Skeletal muscle satellite cell (primary cell): ENCODE data around the gene ADCY10.

Experiments used
- H3K27me3 ChIP-seq: 2 replicates; pipeline ENCODE4 v1.7.0; 2013; ENCODE audit warnings: low read length; ENCODE audit not compliant: control insufficient read depth, insufficient read depth
- H3K36me3 ChIP-seq: 2 replicates; pipeline ENCODE4 v1.7.0; 2013; ENCODE audit warnings: mild to moderate bottlenecking, control low read depth, low read length; ENCODE audit not compliant: insufficient read depth
- H3K4me1 ChIP-seq: 2 replicates; pipeline ENCODE4 v1.7.0; 2013; ENCODE audit warnings: low read length; ENCODE audit not compliant: control insufficient read depth, insufficient read depth
- H3K4me2 ChIP-seq: 2 replicates; pipeline ENCODE4 v1.7.0; 2013; ENCODE audit warnings: mild to moderate bottlenecking, low read length
- H3K4me3 ChIP-seq: 2 replicates; pipeline ENCODE4 v1.7.0; 2013; ENCODE audit warnings: low read length
- H3K9ac ChIP-seq: 2 replicates; pipeline ENCODE4 v1.7.0; 2013; ENCODE audit warnings: mild to moderate bottlenecking, low read depth, low read length, moderate library complexity
- H3K9me3 ChIP-seq: replicated peaks from 2 replicates; pipeline ENCODE4 v1.7.0; 2013; ENCODE audit warnings: mild to moderate bottlenecking, control low read depth, low read length

Gene ADCY10

DNA sequence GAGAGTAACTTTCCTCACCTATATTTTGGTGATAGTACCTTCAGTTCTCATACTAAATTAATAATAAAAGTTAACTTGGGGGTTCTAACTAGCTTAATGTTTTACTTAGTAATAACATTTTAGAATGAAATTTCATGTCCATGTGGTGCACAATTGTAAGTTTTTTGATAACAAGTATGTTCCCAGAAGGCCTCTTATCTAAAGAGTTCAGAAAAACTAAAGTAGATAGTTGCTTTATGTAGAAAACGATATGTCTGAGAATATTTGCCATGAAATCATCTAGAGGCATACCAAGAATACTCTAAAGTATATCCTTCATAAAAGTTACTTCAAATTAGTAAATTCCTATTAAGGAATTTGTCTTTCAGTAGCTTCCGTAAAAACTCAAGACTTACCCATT is 10.2 kb upstream of the ADCY10 start:
- Histone ChIP-seq H3K4me3 (no peak overlapping the region), H3K4me1 (peaks cover 12% of the 10 kb centered on the region), H3K9ac (no peak overlapping the region), H3K4me2 (no peak overlapping the region), H3K27me3 (no peaks in the 10 kb centered on the region), H3K9me3 (no peaks in the 10 kb centered on the region), H3K36me3 (no peaks in the 10 kb centered on the region)

DNA sequence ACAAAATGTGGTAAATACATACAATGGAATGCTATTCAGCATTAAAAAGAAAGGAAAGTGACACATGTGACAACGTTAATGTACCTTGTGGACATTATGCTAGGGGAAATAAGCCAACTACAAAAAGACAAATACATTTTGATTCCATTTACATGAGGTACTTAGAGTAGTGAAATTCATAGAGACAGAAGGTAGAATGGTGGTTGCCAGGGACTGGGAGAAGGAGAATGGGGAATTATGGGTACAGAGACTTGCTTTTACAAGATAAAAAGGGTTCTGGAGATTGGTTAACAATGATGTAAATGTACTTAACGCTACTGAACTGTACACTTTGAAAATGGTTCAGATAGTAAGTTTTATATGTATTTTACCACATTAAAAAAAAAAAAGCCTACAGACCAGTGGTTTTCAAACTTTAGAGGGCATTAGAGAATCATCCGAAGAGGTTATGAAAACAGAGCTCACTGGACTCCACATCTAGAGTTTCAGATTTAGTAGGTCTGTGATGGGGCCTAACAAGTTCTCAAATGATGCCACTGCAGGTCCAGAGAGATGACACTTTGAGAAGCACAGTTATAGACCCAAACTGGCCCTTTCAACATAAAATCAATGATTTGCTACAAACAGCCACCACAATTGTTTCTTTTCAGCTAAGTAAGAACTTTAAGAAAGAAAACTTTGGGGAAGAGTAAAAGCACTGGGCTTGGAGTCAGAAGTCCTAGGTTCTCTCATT is 9.6 kb upstream of the ADCY10 start:
- Histone ChIP-seq H3K36me3 (no peaks in the 10 kb centered on the region), H3K9ac (no peak overlapping the region), H3K4me2 (no peak overlapping the region), H3K4me1 (peaks cover 12% of the 10 kb centered on the region), H3K9me3 (no peaks in the 10 kb centered on the region), H3K27me3 (no peaks in the 10 kb centered on the region), H3K4me3 (no peak overlapping the region)

- no peaks in the 10 kb centered on the region for H3K9me3 ChIP-seq
- H3K27me3 ChIP-seq, result no peaks in the 10 kb centered on the region
- H3K9ac ChIP-seq, result no peak overlapping the region
- H3K4me2 ChIP-seq, result no peak overlapping the region
- H3K4me1 ChIP-seq, result peaks cover 12% of the 10 kb centered on the region
- peaks cover 7% of the 10 kb centered on the region for H3K36me3 ChIP-seq
- no peak overlapping the region for H3K4me3 ChIP-seq
Observed at GRCh38 chr1:167922611-167923074, 8.7 kb upstream of the ADCY10 start.

DNA sequence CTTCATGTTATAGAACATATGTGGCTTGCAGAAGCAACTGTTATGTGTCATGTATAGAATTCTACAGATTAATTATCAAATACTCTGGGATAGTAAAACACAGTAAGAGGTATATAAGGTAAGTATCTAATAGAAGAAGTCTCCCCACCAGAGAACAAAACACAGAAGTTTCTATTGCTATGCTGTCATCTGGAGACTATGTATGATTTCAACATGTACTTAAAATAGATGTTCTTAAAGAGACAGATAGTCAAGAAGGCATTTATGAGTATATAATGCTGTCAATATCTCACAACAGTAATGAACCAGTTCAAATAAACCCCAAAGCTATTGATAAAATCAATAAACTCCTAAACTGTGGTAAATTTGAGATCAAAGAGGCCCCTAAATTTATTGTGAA is 8.1 kb upstream of the ADCY10 start:
- H3K36me3 ChIP-seq, result peaks cover 9% of the 10 kb centered on the region
- H3K9ac ChIP-seq, result no peak overlapping the region
- H3K4me2 ChIP-seq, result peak overlapping the region; percentile 26
- H3K9me3 ChIP-seq, result no peaks in the 10 kb centered on the region
- H3K27me3 ChIP-seq, result no peaks in the 10 kb centered on the region
- H3K4me3 ChIP-seq, result no peak overlapping the region
- peaks cover 12% of the 10 kb centered on the region for H3K4me1 ChIP-seq

DNA sequence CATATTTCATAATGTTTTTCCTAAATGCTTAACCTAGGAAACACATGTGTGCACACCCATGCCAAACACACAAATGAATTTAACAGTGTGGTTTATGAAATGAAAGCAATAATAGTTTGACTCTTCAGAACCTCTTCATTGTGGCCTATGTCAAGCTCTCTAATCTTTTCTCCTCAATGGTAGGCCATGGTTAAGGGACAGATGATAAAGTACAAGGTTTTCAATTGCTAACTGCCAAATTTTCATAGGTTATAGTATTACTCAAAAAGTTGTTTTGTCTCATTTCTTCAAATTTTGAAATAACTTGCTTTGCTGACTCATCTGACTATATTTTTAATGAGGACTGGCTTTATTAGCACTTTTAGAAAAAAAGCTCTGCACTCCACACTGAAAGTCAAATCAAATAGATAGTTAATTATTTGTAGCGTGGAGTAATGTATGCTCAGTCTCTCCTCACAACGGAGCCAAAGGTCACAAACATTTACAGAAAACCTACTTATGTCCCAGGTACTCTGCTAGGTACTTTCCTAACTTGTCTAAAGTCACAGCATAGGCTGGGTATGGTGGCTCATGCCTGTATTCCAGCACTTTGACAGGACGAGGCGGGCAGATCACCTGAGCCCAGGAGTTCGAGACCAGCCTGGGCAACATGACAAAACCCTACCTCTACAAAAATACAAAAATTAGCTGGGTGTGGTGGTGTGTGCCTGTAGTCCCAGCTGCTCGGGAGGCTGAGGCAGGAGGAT is 3.0 kb upstream of the ADCY10 start:
- peaks cover 15% of the 10 kb centered on the region for H3K36me3 ChIP-seq
- H3K9ac ChIP-seq, result no peak overlapping the region
- H3K27me3 ChIP-seq, result no peaks in the 10 kb centered on the region
- peaks cover 3% of the 10 kb centered on the region for H3K4me1 ChIP-seq
- no peaks in the 10 kb centered on the region for H3K9me3 ChIP-seq
- H3K4me3 ChIP-seq, result no peak overlapping the region
- no peak overlapping the region for H3K4me2 ChIP-seq

DNA sequence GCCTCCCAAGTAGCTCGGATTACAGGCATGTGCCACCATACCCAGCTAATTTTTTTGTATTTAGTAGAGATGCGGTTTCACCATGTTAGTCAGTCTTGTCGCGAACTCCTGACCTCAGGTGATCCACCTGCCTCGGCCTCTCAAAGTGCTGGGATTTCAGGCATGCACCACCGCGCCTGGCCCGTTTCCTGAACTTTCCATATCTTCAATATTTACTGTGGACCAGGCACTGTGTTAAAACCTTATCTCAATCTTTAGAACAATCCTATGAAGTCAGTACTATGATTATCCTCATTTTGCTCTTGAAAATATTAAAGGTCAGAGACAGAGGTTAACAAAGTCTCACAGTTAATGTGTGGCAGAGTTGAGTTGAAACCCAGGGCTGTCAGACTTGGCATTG is 1.6 kb upstream of the ADCY10 start:
- H3K27me3 ChIP-seq, result no peaks in the 10 kb centered on the region
- no peak overlapping the region for H3K9ac ChIP-seq
- peaks cover 15% of the 10 kb centered on the region for H3K36me3 ChIP-seq
- no peaks in the 10 kb centered on the region for H3K9me3 ChIP-seq
- no peaks in the 10 kb centered on the region for H3K4me1 ChIP-seq
- no peak overlapping the region for H3K4me3 ChIP-seq
- H3K4me2 ChIP-seq, result no peak overlapping the region

DNA sequence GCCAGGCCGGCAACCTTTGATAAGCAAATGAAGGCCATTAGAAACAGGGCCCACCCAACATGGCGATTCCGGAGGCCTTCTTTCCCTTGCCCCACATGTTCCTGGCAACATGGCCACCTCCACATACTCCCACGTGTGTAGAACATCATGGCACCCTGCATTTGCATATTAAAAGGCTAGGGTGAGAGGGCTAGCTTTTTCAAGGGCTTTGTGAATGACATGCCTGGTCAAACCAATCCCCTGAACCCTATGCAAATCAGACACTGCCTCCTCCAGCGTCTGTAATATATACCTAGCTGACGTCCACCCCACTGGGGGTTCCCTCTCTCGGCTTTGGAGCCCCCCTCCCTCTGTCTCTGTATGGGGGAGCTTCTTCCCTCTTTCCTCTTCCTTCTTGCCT is 1.6 kb downstream of the ADCY10 start:
- Histone ChIP-seq H3K9me3 (no peaks in the 10 kb centered on the region), H3K27me3 (no peaks in the 10 kb centered on the region)

DNA sequence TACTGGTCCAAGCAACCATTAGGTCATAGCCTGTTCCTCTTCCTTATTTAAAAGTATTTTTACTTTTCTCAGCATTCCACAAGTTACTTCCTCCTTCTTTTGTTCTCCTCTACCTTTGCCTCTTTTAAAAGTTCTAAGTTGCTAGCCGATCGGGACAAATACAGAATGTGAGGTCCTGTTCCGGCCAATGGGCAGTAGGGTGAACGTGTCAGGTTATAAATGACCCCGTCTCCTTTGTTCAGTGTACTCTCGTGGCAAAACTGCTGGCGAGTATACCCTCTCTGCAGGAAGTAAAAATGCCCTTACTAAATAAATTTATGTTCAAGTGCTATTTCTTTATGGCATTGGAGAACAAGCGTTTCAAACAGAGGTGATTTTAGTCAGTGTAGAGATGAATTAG is 2.5 kb downstream of the ADCY10 start:
- no peaks in the 10 kb centered on the region for H3K4me1 ChIP-seq
- H3K4me2 ChIP-seq, result no peak overlapping the region
- H3K9ac ChIP-seq, result no peak overlapping the region
- H3K36me3 ChIP-seq, result peaks cover under 1% of the 10 kb centered on the region
- H3K27me3 ChIP-seq, result no peaks in the 10 kb centered on the region
- H3K4me3 ChIP-seq, result no peak overlapping the region
- no peaks in the 10 kb centered on the region for H3K9me3 ChIP-seq

More for the DNA sequence above, 1.6 kb downstream of the ADCY10 start:
- no peak overlapping the region for H3K4me2 ChIP-seq
- H3K36me3 ChIP-seq, result peaks cover 8% of the 10 kb centered on the region
- no peaks in the 10 kb centered on the region for H3K4me1 ChIP-seq
- no peak overlapping the region for H3K9ac ChIP-seq
- no peak overlapping the region for H3K4me3 ChIP-seq

GRCh38 chr1:167910530-167910929 is 3.4 kb downstream of the ADCY10 start:
- Histone ChIP-seq H3K9ac (no peak overlapping the region), H3K27me3 (no peaks in the 10 kb centered on the region), H3K4me2 (no peak overlapping the region), H3K36me3 (no peaks in the 10 kb centered on the region), H3K9me3 (no peaks in the 10 kb centered on the region), H3K4me1 (no peaks in the 10 kb centered on the region), H3K4me3 (no peak overlapping the region)

DNA sequence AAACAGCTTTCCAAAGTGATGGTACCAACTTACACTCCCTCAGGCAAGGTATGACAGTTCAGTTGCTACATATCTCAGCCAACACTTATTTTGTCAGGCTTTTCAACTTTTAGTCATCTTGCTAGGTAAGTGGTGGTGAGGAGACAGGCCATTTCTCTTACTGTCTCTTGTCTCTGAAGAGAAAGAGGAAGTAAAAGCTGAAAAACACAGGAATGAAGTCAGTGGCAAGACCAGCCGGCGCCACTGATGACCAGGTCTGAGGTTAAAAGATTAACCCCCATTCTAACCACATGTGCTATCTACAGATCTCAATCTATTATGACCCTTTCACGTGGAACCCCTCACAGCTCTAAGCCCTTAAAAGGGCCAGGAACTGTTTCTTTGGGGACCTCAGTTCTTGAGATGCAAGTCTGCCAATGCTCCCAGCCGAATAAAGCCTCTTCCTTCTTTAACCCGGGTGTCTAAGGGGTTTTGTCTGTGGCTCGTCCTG is 4.2 kb downstream of the ADCY10 start:
- Histone ChIP-seq H3K9ac (no peak overlapping the region), H3K27me3 (no peaks in the 10 kb centered on the region), H3K9me3 (no peaks in the 10 kb centered on the region), H3K4me1 (peaks cover 7% of the 10 kb centered on the region), H3K36me3 (no peaks in the 10 kb centered on the region), H3K4me3 (no peak overlapping the region), H3K4me2 (no peak overlapping the region)

GRCh38 chr1:167905671-167906070 is 8.3 kb downstream of the ADCY10 start:
- no peaks in the 10 kb centered on the region for H3K36me3 ChIP-seq
- H3K4me3 ChIP-seq, result no peak overlapping the region
- no peak overlapping the region for H3K9ac ChIP-seq
- peaks cover 12% of the 10 kb centered on the region for H3K4me1 ChIP-seq
- no peaks in the 10 kb centered on the region for H3K27me3 ChIP-seq
- H3K4me2 ChIP-seq, result no peak overlapping the region
- H3K9me3 ChIP-seq, result no peaks in the 10 kb centered on the region
